CD1c-positive myeloid dendritic cell (primary cell): ENCODE data around the gene SFN.
"Not testable (repeated sequence)": the region's sequence is repeated elsewhere in the genome, so short reads cannot be mapped to it uniquely, and the experiment has no call there.

Experiments used
- DNase-seq: peaks from one replicate; pipeline ENCODE4 v3.0.0-alpha.2; 2016; ENCODE audit errors: extremely low spot score

Gene SFN

GRCh38 chr1:26862781-26863684, at the start of gene SFN:
TSS of gene SFN (plus strand) at chr1:26863149. CDS start at chr1:26863213, 64 bp downstream.
- no peak for DNase-seq

- DNase-seq, result no peak
Measured at GRCh38 chr1:26814377-26814776, 48.6 kb upstream of the SFN start.

GRCh38 chr1:26814893-26815292, 48.1 kb upstream of the SFN start:
- DNase-seq, result no peak

- DNase-seq, result peak; percentile 86
Measured at GRCh38 chr1:26820784-26821269, 42.1 kb upstream of the SFN start.

- no peak for DNase-seq
Measured at GRCh38 chr1:26822737-26823395, 40.1 kb upstream of the SFN start.

GRCh38 chr1:26824731-26825130, 38.2 kb upstream of the SFN start:
- no peak for DNase-seq

- peak; percentile 86 for DNase-seq
Measured at GRCh38 chr1:26826261-26827105, 36.5 kb upstream of the SFN start, which contains the start of gene ZDHHC18. TSS of gene ZDHHC18 (plus strand) at chr1:26826688. CDS start at chr1:26826805, 117 bp downstream.

GRCh38 chr1:26827106-26827604, 35.8 kb upstream of the SFN start:
- no peak for DNase-seq

GRCh38 chr1:26827663-26828062, 35.3 kb upstream of the SFN start:
- no peak for DNase-seq

- peak; percentile 94 for DNase-seq
Measured at GRCh38 chr1:26828411-26828991, 34.4 kb upstream of the SFN start.

- peak; percentile 21 for DNase-seq
Measured at GRCh38 chr1:26829184-26829911, 33.6 kb upstream of the SFN start.

GRCh38 chr1:26831059-26831458, 31.9 kb upstream of the SFN start:
- no peak for DNase-seq

- DNase-seq, result no peak
Measured at GRCh38 chr1:26831546-26832248, 31.3 kb upstream of the SFN start.

- DNase-seq, result no peak
Measured at GRCh38 chr1:26832249-26832960, 30.5 kb upstream of the SFN start.

- DNase-seq, result peak; percentile 68
Measured at GRCh38 chr1:26833432-26834405, 29.2 kb upstream of the SFN start.

GRCh38 chr1:26837665-26838064, 25.3 kb upstream of the SFN start:
- DNase-seq, result not testable (repeated sequence)

- no peak for DNase-seq
Measured at GRCh38 chr1:26838474-26839338, 24.2 kb upstream of the SFN start.
